GM23338 (cell line): ENCODE results near the gene SORT1.

Experiments
- CTCF ChIP-seq, 2 experiments: fragments of 200-600 bp in 1 of 2; sonication (generic) in 1 of 2; conservative IDR thresholded peaks; 2 replicates each; pipeline versions ENCODE4 v1.5.1 to v1.6.1; 2016 to 2017; ENCODE audit warnings: antibody characterized with exemption in 2 of 2, low read depth in 2 of 2, mild to moderate bottlenecking in 2 of 2, moderate library complexity in 1 of 2
- ETS1 ChIP-seq: IDR thresholded peaks from 2 replicates; pipeline ENCODE4 v1.6.1; 2016; ENCODE audit warnings: antibody characterized with exemption
- EZH2 ChIP-seq: fragments of 200-600 bp; sonication (generic); IDR thresholded peaks from one replicate; pipeline ENCODE4 v1.8.0; 2017; ENCODE audit warnings: antibody characterized with exemption, mild to moderate bottlenecking, low read depth; ENCODE audit not compliant: unreplicated experiment
- EZH2phosphoT487 ChIP-seq: fragments of 200-600 bp; sonication (generic); IDR thresholded peaks from one replicate; pipeline ENCODE4 v1.8.1; 2018; ENCODE audit warnings: antibody characterized with exemption; ENCODE audit not compliant: unreplicated experiment
- JUNB ChIP-seq: IDR thresholded peaks from one replicate; pipeline ENCODE4 v1.6.1; 2016; ENCODE audit warnings: antibody characterized with exemption; ENCODE audit not compliant: unreplicated experiment
- NANOG ChIP-seq: IDR thresholded peaks from 2 replicates; pipeline ENCODE4 v1.6.1; 2016; ENCODE audit warnings: antibody characterized with exemption, borderline replicate concordance
- POLR2AphosphoS5 ChIP-seq: IDR thresholded peaks from 2 replicates; pipeline ENCODE4 v1.6.1; 2016; ENCODE audit warnings: antibody characterized with exemption, low read depth
- REST ChIP-seq: IDR thresholded peaks from one replicate; pipeline ENCODE4 v1.6.1; 2018; ENCODE audit warnings: antibody characterized with exemption; ENCODE audit not compliant: unreplicated experiment
- STAT1 ChIP-seq: IDR thresholded peaks from one replicate; pipeline ENCODE4 v1.6.1; 2016; ENCODE audit warnings: antibody characterized with exemption; ENCODE audit not compliant: unreplicated experiment

DNA sequence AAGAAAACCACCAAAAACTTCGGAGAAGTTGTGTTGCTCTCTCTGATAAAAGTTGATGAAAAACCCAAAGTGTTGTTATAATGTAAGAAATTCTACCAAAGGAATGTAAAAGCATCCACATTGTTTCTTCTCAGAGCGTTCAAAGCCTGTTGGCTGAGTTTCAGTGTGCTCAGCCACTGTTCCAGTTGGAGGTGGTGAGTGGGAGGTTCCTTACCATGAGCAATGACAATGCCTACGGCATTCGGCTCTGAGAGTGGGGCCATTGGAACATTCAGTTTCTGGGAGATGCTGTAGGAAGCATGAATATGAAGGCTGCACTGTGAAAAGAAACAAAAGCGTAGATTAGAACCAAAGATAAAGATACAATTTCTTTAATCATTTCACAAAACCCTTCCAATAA is 70.4 kb downstream of the SORT1 start:
- no peak for TF ChIP-seq NANOG
- TF ChIP-seq CTCF (conservative IDR thresholded peaks at IDR 0.05; ENCODE audit: low read depth in 2 of 2): no peak
- TF ChIP-seq EZH2: no peak
- no peak for TF ChIP-seq EZH2phosphoT487
- no peak for TF ChIP-seq POLR2AphosphoS5
- TF ChIP-seq JUNB: no peak
- no peak for TF ChIP-seq REST
- no peak for TF ChIP-seq STAT1
- no peak for TF ChIP-seq ETS1
